ENCODE measurements around the gene ANXA11. TPM values are rescaled to one million over a fixed set of nuclear protein-coding genes. Genes with fewer than 3 reads are reported as not detected.
A peak's percentile ranks its signal among the peaks of the same experiment; 100 is the strongest.

Gene ANXA11
- total RNA-seq, 5 donors from 2014 or later (not counting 1 experiment from before 2014, with no cell fraction given) = 196 to 222 (median 208) TPM

DNA sequence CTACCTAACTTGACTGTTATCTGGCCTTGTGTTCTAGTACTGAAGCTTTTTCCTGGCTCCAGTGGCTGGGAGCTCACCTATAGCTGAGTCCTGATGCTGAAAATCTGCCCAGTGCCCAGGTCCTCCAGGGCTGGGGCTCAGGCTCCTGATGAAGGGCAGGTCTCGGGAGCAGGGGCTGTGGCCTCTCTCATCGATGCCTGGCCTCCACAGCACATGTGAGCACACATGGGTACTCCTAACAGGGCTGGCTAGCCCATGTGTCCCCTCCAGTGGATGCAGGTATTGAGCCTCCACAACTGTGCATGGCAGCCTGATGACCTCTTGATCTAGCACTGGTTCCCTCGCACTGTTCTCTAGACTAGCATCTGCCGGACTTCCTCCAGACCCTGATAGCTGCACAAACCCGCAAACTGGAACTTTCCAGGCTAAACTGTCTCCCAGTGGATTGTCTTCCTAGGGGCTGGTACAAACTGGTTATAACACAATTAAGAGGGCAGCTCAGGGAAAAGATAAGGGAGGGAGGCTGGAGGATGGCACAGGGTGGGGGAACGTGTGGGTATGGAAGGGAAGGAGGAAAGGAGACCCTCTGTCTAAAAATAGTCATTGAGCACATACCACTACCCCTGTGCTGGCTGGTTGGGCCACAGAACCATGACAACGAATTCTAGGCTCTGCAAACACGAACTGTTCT lies 37.7 kb downstream of the ANXA11 start:
- 94% methylated on average over 7 of the region's 8 CpGs for WGBS (ENCODE audit: insufficient coverage)
- POLR2A ChIA-PET = no interaction called here

GRCh38 chr10:80166581-80167470 lies 38.5 kb downstream of the ANXA11 start:
- peaks cover 22 to 98% of the 10 kb centered on the region in 2 donors for H3K36me3 ChIP-seq (ENCODE audit: control insufficient read depth in 2 of 2, extremely low read depth in 1 of 2, insufficient read depth in 1 of 2, low read length in 1 of 2)
- 94% methylated on average over 19 of the region's 28 CpGs for WGBS (ENCODE audit: insufficient coverage)

More for the DNA sequence above, 37.7 kb downstream of the ANXA11 start:
- no peaks in the 10 kb centered on the region for H3K27me3 ChIP-seq (replicated peaks in 1 of 2; ENCODE audit: control insufficient read depth in 2 of 2, extremely low read depth in 1 of 2, insufficient read depth in 2 of 2, low read length in 1 of 2)
- H3K36me3 Mint-ChIP-seq = peaks cover 40% of the 10 kb centered on the region
- no peak overlapping the region for H3K4me3 ChIP-seq (ENCODE audit: control insufficient read depth in 1 of 2, extremely low read depth in 1 of 2, low read length in 1 of 2)
- H3K9me3 Mint-ChIP-seq = no peaks in the 10 kb centered on the region
- no peak overlapping the region for H3K4me3 Mint-ChIP-seq
- peaks cover 0 to 14% of the 10 kb centered on the region in 2 experiments for H3K4me1 ChIP-seq (ENCODE audit: control insufficient read depth in 1 of 2, extremely low read depth in 1 of 2, insufficient read depth in 2 of 2, low read length in 2 of 2)
- DNase-seq (no peak), ATAC-seq (replicated peaks in 1 of 4) (no peak)
- H3K4me1 Mint-ChIP-seq = peaks cover 6 to 18% (median 11%) of the 10 kb centered on the region in 3 donors
- H3K27ac Mint-ChIP-seq = peak overlapping the region; percentile 1 to 17
- H3K36me3 ChIP-seq (ENCODE audit: control insufficient read depth in 2 of 2, extremely low read depth in 1 of 2, insufficient read depth in 1 of 2, low read length in 1 of 2) = peaks cover 22 to 98% of the 10 kb centered on the region in 2 donors
- CTCF ChIA-PET = interaction anchor here in 1 of 2 donors (1.2 kb wide), 1 partner anchor 36 kb away, joined by 3 read pairs; no protein-coding TSS in a partner anchor
- no peak overlapping the region for H3K27ac ChIP-seq (ENCODE audit: low read length)
- H3K27me3 Mint-ChIP-seq = no peaks in the 10 kb centered on the region
- H3K9me3 ChIP-seq = no peaks in the 10 kb centered on the region

DNA sequence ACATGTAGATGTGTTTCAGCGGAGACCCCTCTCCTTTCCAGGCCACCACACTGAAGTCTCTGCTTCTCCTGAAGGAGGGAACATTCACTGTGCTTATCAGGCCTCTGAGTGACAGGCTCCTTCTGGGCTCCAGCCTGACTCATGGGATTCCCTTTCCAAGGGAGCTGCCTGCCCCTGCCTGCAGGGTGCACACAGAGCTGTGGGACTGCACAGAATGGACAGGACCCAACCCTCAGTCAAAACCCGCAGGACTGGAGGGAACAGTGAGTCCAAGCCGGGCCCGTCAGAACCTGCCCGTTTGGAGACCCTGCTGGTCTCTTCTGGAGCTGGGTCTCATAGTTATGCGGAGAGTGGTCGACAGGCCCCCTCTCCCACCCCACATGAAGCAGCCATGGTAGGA lies 40.2 kb downstream of the ANXA11 start:
- Mint-ChIP-seq H3K27me3 (no peaks in the 10 kb centered on the region), H3K9me3 (no peaks in the 10 kb centered on the region), H3K36me3 (peaks cover 52% of the 10 kb centered on the region), H3K4me1 (peaks cover 4 to 16% (median 4%) of the 10 kb centered on the region in 3 donors), H3K4me3 (no peak overlapping the region), H3K27ac (no peak overlapping the region)
- DNase-seq (no peak), ATAC-seq (replicated peaks in 1 of 4) (no peak)
- ChIA-PET CTCF (no interaction called here), POLR2A (interaction anchor here in 1 of 2 donors (0.6 kb wide), 1 partner anchor 32 kb away, joined by 3 read pairs; no protein-coding TSS in a partner anchor)
- H3K27me3 ChIP-seq (replicated peaks in 1 of 2; ENCODE audit: control insufficient read depth in 2 of 2, extremely low read depth in 1 of 2, insufficient read depth in 2 of 2, low read length in 1 of 2) = no peaks in the 10 kb centered on the region
- H3K4me3 ChIP-seq (ENCODE audit: control insufficient read depth in 1 of 2, extremely low read depth in 1 of 2, low read length in 1 of 2) = no peak overlapping the region
- peaks cover 30 to 98% of the 10 kb centered on the region in 2 donors for H3K36me3 ChIP-seq (ENCODE audit: control insufficient read depth in 2 of 2, extremely low read depth in 1 of 2, insufficient read depth in 1 of 2, low read length in 1 of 2)
- no peaks in the 10 kb centered on the region for H3K9me3 ChIP-seq
- H3K4me1 ChIP-seq (ENCODE audit: control insufficient read depth in 1 of 2, extremely low read depth in 1 of 2, insufficient read depth in 2 of 2, low read length in 2 of 2) = peaks cover 0 to 12% of the 10 kb centered on the region in 2 experiments
- 98% methylated on average over 6 of the region's 7 CpGs for WGBS (ENCODE audit: insufficient coverage)
- H3K27ac ChIP-seq (ENCODE audit: low read length) = no peak overlapping the region

More at GRCh38 chr10:80166581-80167470, 38.5 kb downstream of the ANXA11 start:
- Mint-ChIP-seq H3K4me3 (no peak overlapping the region), H3K27me3 (no peaks in the 10 kb centered on the region), H3K4me1 (peaks cover 6 to 18% (median 10%) of the 10 kb centered on the region in 3 donors), H3K9me3 (no peaks in the 10 kb centered on the region), H3K27ac (no peak overlapping the region), H3K36me3 (peaks cover 41% of the 10 kb centered on the region)
- POLR2A ChIA-PET = no interaction called here
- CTCF ChIA-PET = no interaction called here
- ATAC-seq (replicated peaks in 1 of 4) (no peak), DNase-seq (no peak)
- Histone ChIP-seq H3K4me1 (ENCODE audit: control insufficient read depth in 1 of 2, extremely low read depth in 1 of 2, insufficient read depth in 2 of 2, low read length in 2 of 2) (peaks cover 0 to 11% of the 10 kb centered on the region in 2 experiments), H3K4me3 (ENCODE audit: control insufficient read depth in 1 of 2, extremely low read depth in 1 of 2, low read length in 1 of 2) (no peak overlapping the region), H3K27ac (ENCODE audit: low read length) (no peak overlapping the region), H3K27me3 (replicated peaks in 1 of 2; ENCODE audit: control insufficient read depth in 2 of 2, extremely low read depth in 1 of 2, insufficient read depth in 2 of 2, low read length in 1 of 2) (no peaks in the 10 kb centered on the region), H3K9me3 (no peaks in the 10 kb centered on the region)

GRCh38 chr10:80164596-80164995 lies 40.7 kb downstream of the ANXA11 start:
- peaks cover 52% of the 10 kb centered on the region for H3K36me3 Mint-ChIP-seq
- DNase-seq (no peak), ATAC-seq (replicated peaks in 1 of 4) (no peak)
- no peaks in the 10 kb centered on the region for H3K27me3 Mint-ChIP-seq
- Histone ChIP-seq H3K36me3 (ENCODE audit: control insufficient read depth in 2 of 2, extremely low read depth in 1 of 2, insufficient read depth in 1 of 2, low read length in 1 of 2) (peaks cover 29 to 98% of the 10 kb centered on the region in 2 donors), H3K27me3 (replicated peaks in 1 of 2; ENCODE audit: control insufficient read depth in 2 of 2, extremely low read depth in 1 of 2, insufficient read depth in 2 of 2, low read length in 1 of 2) (no peaks in the 10 kb centered on the region), H3K4me1 (ENCODE audit: control insufficient read depth in 1 of 2, extremely low read depth in 1 of 2, insufficient read depth in 2 of 2, low read length in 2 of 2) (peaks cover 0 to 12% of the 10 kb centered on the region in 2 experiments), H3K9me3 (no peaks in the 10 kb centered on the region), H3K27ac (ENCODE audit: low read length) (no peak overlapping the region), H3K4me3 (ENCODE audit: control insufficient read depth in 1 of 2, extremely low read depth in 1 of 2, low read length in 1 of 2) (no peak overlapping the region)
- WGBS (ENCODE audit: insufficient coverage) = 89% methylated on average over 5 of the region's 7 CpGs
- peaks cover 0 to 10% (median 0%) of the 10 kb centered on the region in 3 donors for H3K4me1 Mint-ChIP-seq
- no peak overlapping the region for H3K4me3 Mint-ChIP-seq
- H3K27ac Mint-ChIP-seq = no peak overlapping the region
- H3K9me3 Mint-ChIP-seq = no peaks in the 10 kb centered on the region
- CTCF ChIA-PET = no interaction called here
- POLR2A ChIA-PET = no interaction called here

DNA sequence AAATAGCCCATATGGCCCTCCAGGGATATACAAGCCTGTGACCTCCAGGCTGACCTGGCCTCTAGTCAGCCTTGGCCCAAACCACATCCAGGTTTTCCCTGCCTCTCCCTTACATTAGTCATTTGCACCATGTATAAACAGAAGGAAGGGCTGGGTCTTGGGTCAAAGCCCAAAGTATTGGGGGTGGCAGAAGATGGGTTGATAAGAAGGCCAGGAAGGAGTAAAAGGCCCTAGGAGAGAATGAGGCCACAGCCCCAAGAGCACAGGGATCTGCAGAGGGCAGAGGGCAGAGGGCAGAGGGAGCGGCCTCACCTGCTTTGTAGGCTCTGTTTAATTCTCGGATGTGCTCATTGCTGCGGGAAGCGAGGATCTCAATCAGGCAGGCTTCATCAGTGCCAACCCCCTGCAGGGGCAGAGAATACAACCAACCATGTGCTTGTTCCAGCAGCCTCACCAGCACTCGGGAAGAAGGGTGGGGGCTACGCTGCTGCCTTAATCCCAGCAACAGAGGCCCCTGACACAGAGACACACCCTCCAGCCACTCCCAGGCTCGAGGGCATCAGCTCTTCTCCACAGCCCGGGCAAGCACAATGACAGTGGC lies 41.5 kb downstream of the ANXA11 start:
- Histone ChIP-seq H3K4me3 (ENCODE audit: control insufficient read depth in 1 of 2, extremely low read depth in 1 of 2, low read length in 1 of 2) (no peak overlapping the region), H3K36me3 (ENCODE audit: control insufficient read depth in 2 of 2, extremely low read depth in 1 of 2, insufficient read depth in 1 of 2, low read length in 1 of 2) (peaks cover 27 to 98% of the 10 kb centered on the region in 2 donors), H3K27me3 (replicated peaks in 1 of 2; ENCODE audit: control insufficient read depth in 2 of 2, extremely low read depth in 1 of 2, insufficient read depth in 2 of 2, low read length in 1 of 2) (no peaks in the 10 kb centered on the region), H3K9me3 (no peaks in the 10 kb centered on the region), H3K4me1 (ENCODE audit: control insufficient read depth in 1 of 2, extremely low read depth in 1 of 2, insufficient read depth in 2 of 2, low read length in 2 of 2) (peaks cover 0 to 5% of the 10 kb centered on the region in 2 experiments), H3K27ac (ENCODE audit: low read length) (no peak overlapping the region)
- no peak for DNase-seq
- Mint-ChIP-seq H3K4me1 (peaks cover 0 to 7% (median 0%) of the 10 kb centered on the region in 3 donors), H3K4me3 (no peak overlapping the region), H3K27me3 (no peaks in the 10 kb centered on the region), H3K27ac (peak overlapping the region in 1 of 2 donors; percentile 34), H3K9me3 (no peaks in the 10 kb centered on the region), H3K36me3 (peaks cover 55% of the 10 kb centered on the region)
- CTCF ChIA-PET = no interaction called here
- WGBS (ENCODE audit: insufficient coverage) = 95% methylated on average over 4 of the region's 8 CpGs
- POLR2A ChIA-PET = no interaction called here
- ATAC-seq (replicated peaks in 1 of 4) = no peak
